ENCODE measurements around the gene NELFA. TPM values are rescaled to one million over a fixed set of nuclear protein-coding genes. Genes with fewer than 3 reads are reported as not detected.

The NELFA gene
- total and polyA plus RNA-seq, 4 donors = 5.8 to 27.4 (median 19.7) TPM

GRCh38 chr4:1969928-1970723 is 38.6 kb downstream of the NELFA start:
- intact Hi-C loops (cut with DNase I) = no loop called here
- no peak overlapping the region for H3K4me3 ChIP-seq (ENCODE audit: low read length in 2 of 2)
- H3K4me1 ChIP-seq (ENCODE audit: control insufficient read depth in 1 of 2, insufficient read depth in 2 of 2, low read length in 2 of 2) = no peaks in the 10 kb centered on the region
- no peaks in the 10 kb centered on the region for H3K9me3 ChIP-seq (ENCODE audit: control insufficient read depth, low read length)
- no peak for ATAC-seq (ENCODE audit: low FRiP score)
- WGBS, 2 donors = 95% methylated on average over 17 of the region's 17 CpGs
- H3K27me3 ChIP-seq (ENCODE audit: control insufficient read depth in 1 of 2, insufficient read depth in 2 of 2, low read length in 1 of 2) = no peaks in the 10 kb centered on the region
- no peak overlapping the region for H3K27ac ChIP-seq (ENCODE audit: low read depth in 1 of 2, low read length in 2 of 2)
- peak; percentile 23 to 57 for DNase-seq
- H3K36me3 ChIP-seq (ENCODE audit: control insufficient read depth in 1 of 2, insufficient read depth in 2 of 2, low read length in 1 of 2) = no peaks in the 10 kb centered on the region

- H3K4me3 ChIP-seq (ENCODE audit: low read length in 2 of 2) = no peak overlapping the region
- no peaks in the 10 kb centered on the region for H3K36me3 ChIP-seq (ENCODE audit: control insufficient read depth in 1 of 2, insufficient read depth in 2 of 2, low read length in 1 of 2)
- H3K4me1 ChIP-seq (ENCODE audit: control insufficient read depth in 1 of 2, insufficient read depth in 2 of 2, low read length in 2 of 2) = no peaks in the 10 kb centered on the region
- H3K27me3 ChIP-seq (ENCODE audit: control insufficient read depth in 1 of 2, insufficient read depth in 2 of 2, low read length in 1 of 2) = no peaks in the 10 kb centered on the region
- intact Hi-C loops (cut with DNase I) = no loop called here
- no peak for ATAC-seq (ENCODE audit: low FRiP score)
- DNase-seq = peak in 1 of 2 donors; percentile 41
- H3K27ac ChIP-seq (ENCODE audit: low read depth in 1 of 2, low read length in 2 of 2) = no peak overlapping the region
- 91 to 93% methylated on average over 7 of the region's 7 CpGs for WGBS, 2 donors
- no peaks in the 10 kb centered on the region for H3K9me3 ChIP-seq (ENCODE audit: control insufficient read depth, low read length)
Measured at GRCh38 chr4:1968686-1969295, 40.0 kb downstream of the NELFA start.

GRCh38 chr4:1967512-1968149 is 41.1 kb downstream of the NELFA start:
- H3K27ac ChIP-seq (ENCODE audit: low read depth in 1 of 2, low read length in 2 of 2) = no peak overlapping the region
- H3K9me3 ChIP-seq (ENCODE audit: control insufficient read depth, low read length) = no peaks in the 10 kb centered on the region
- ATAC-seq (ENCODE audit: low FRiP score) (no peak), DNase-seq (peak in 1 of 2 donors; percentile 10)
- no peak overlapping the region for H3K4me3 ChIP-seq (ENCODE audit: low read length in 2 of 2)
- H3K27me3 ChIP-seq (ENCODE audit: control insufficient read depth in 1 of 2, insufficient read depth in 2 of 2, low read length in 1 of 2) = no peaks in the 10 kb centered on the region
- intact Hi-C loops (cut with DNase I) = no loop called here
- WGBS, 2 donors = 85 to 89% methylated on average over 5 of the region's 5 CpGs
- no peaks in the 10 kb centered on the region for H3K4me1 ChIP-seq (ENCODE audit: control insufficient read depth in 1 of 2, insufficient read depth in 2 of 2, low read length in 2 of 2)
- H3K36me3 ChIP-seq (ENCODE audit: control insufficient read depth in 1 of 2, insufficient read depth in 2 of 2, low read length in 1 of 2) = no peaks in the 10 kb centered on the region

- ATAC-seq (ENCODE audit: low FRiP score) = no peak
- intact Hi-C loops (cut with DNase I) = no loop called here
- Histone ChIP-seq H3K9me3 (ENCODE audit: control insufficient read depth, low read length) (no peaks in the 10 kb centered on the region), H3K36me3 (ENCODE audit: control insufficient read depth in 1 of 2, insufficient read depth in 2 of 2, low read length in 1 of 2) (no peaks in the 10 kb centered on the region), H3K27me3 (ENCODE audit: control insufficient read depth in 1 of 2, insufficient read depth in 2 of 2, low read length in 1 of 2) (no peaks in the 10 kb centered on the region), H3K27ac (ENCODE audit: low read depth in 1 of 2, low read length in 2 of 2) (no peak overlapping the region), H3K4me1 (ENCODE audit: control insufficient read depth in 1 of 2, insufficient read depth in 2 of 2, low read length in 2 of 2) (no peaks in the 10 kb centered on the region), H3K4me3 (ENCODE audit: low read length in 2 of 2) (no peak overlapping the region)
- DNase-seq = no peak
- WGBS, 2 donors = 99 to 100% methylated on average over 1 of the region's 1 CpG
Measured at GRCh38 chr4:1964971-1965370, 43.8 kb downstream of the NELFA start.

GRCh38 chr4:1964443-1964842 is 44.3 kb downstream of the NELFA start:
- Histone ChIP-seq H3K9me3 (ENCODE audit: control insufficient read depth, low read length) (no peaks in the 10 kb centered on the region), H3K36me3 (ENCODE audit: control insufficient read depth in 1 of 2, insufficient read depth in 2 of 2, low read length in 1 of 2) (no peaks in the 10 kb centered on the region), H3K4me3 (ENCODE audit: low read length in 2 of 2) (no peak overlapping the region), H3K27me3 (ENCODE audit: control insufficient read depth in 1 of 2, insufficient read depth in 2 of 2, low read length in 1 of 2) (no peaks in the 10 kb centered on the region), H3K4me1 (ENCODE audit: control insufficient read depth in 1 of 2, insufficient read depth in 2 of 2, low read length in 2 of 2) (no peaks in the 10 kb centered on the region), H3K27ac (ENCODE audit: low read depth in 1 of 2, low read length in 2 of 2) (no peak overlapping the region)
- intact Hi-C loops (cut with DNase I) = no loop called here
- WGBS, 2 donors = 64 to 70% methylated on average over 6 of the region's 6 CpGs
- DNase-seq (no peak), ATAC-seq (ENCODE audit: low FRiP score) (no peak)

- H3K9me3 ChIP-seq (ENCODE audit: control insufficient read depth, low read length) = no peaks in the 10 kb centered on the region
- H3K4me1 ChIP-seq (ENCODE audit: control insufficient read depth in 1 of 2, insufficient read depth in 2 of 2, low read length in 2 of 2) = no peaks in the 10 kb centered on the region
- 95 to 97% methylated on average over 4 of the region's 4 CpGs for WGBS, 2 donors
- H3K27ac ChIP-seq (ENCODE audit: low read depth in 1 of 2, low read length in 2 of 2) = no peak overlapping the region
- no peak for DNase-seq
- H3K36me3 ChIP-seq (ENCODE audit: control insufficient read depth in 1 of 2, insufficient read depth in 2 of 2, low read length in 1 of 2) = no peaks in the 10 kb centered on the region
- ATAC-seq (ENCODE audit: low FRiP score) = no peak
- no peak overlapping the region for H3K4me3 ChIP-seq (ENCODE audit: low read length in 2 of 2)
- H3K27me3 ChIP-seq (ENCODE audit: control insufficient read depth in 1 of 2, insufficient read depth in 2 of 2, low read length in 1 of 2) = no peaks in the 10 kb centered on the region
- intact Hi-C loops (cut with DNase I) = no loop called here
Measured at GRCh38 chr4:1962980-1963379, 45.8 kb downstream of the NELFA start.

DNA sequence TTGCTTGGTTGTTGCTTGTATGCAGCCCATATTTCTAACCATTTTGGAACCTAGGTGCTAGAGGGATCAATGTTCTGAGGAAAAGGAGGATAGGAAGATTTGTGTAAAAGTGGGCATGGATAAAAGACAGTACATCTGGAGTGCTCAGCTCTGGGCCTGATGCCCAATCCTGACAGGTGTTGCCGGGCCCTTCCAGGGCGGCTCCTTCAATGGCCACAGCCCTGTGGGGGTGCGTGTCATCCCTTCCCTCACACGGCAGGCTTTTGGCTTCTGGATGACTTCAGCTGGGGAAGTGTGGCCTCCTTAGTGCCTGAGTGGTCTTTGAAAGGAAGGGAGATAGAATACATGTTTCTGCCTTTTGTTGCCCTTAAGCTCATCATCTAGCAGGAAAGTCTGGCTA is 47.2 kb downstream of the NELFA start:
- no peak for ATAC-seq (ENCODE audit: low FRiP score)
- WGBS, 2 donors = 86 to 88% methylated on average over 4 of the region's 4 CpGs

GRCh38 chr4:1961038-1961437 is 47.7 kb downstream of the NELFA start:
- Histone ChIP-seq H3K4me3 (ENCODE audit: low read length in 2 of 2) (no peak overlapping the region), H3K36me3 (ENCODE audit: control insufficient read depth in 1 of 2, insufficient read depth in 2 of 2, low read length in 1 of 2) (no peaks in the 10 kb centered on the region), H3K4me1 (ENCODE audit: control insufficient read depth in 1 of 2, insufficient read depth in 2 of 2, low read length in 2 of 2) (no peaks in the 10 kb centered on the region), H3K9me3 (ENCODE audit: control insufficient read depth, low read length) (no peaks in the 10 kb centered on the region), H3K27ac (ENCODE audit: low read depth in 1 of 2, low read length in 2 of 2) (no peak overlapping the region), H3K27me3 (ENCODE audit: control insufficient read depth in 1 of 2, insufficient read depth in 2 of 2, low read length in 1 of 2) (no peaks in the 10 kb centered on the region)
- 95% methylated on average over 15 of the region's 15 CpGs for WGBS, 2 donors
- ATAC-seq (ENCODE audit: low FRiP score) = no peak
- intact Hi-C loops (cut with DNase I) = no loop called here
- DNase-seq = no peak

More for the DNA sequence above, 47.2 kb downstream of the NELFA start:
- intact Hi-C loops (cut with DNase I) = no loop called here
- Histone ChIP-seq H3K27me3 (ENCODE audit: control insufficient read depth in 1 of 2, insufficient read depth in 2 of 2, low read length in 1 of 2) (no peaks in the 10 kb centered on the region), H3K27ac (ENCODE audit: low read depth in 1 of 2, low read length in 2 of 2) (no peak overlapping the region), H3K9me3 (ENCODE audit: control insufficient read depth, low read length) (no peaks in the 10 kb centered on the region), H3K4me1 (ENCODE audit: control insufficient read depth in 1 of 2, insufficient read depth in 2 of 2, low read length in 2 of 2) (no peaks in the 10 kb centered on the region), H3K36me3 (ENCODE audit: control insufficient read depth in 1 of 2, insufficient read depth in 2 of 2, low read length in 1 of 2) (no peaks in the 10 kb centered on the region), H3K4me3 (ENCODE audit: low read length in 2 of 2) (no peak overlapping the region)
- no peak for DNase-seq

All from aorta (tissue), 5 donors.